ENCODE results near the gene AASS.

Gene AASS

GRCh38 chr7:122035876-122036275 lies 108.2 kb downstream of the AASS start (continued):
- TF ChIP-seq ZEB2 (tag by site-specific recombination; IDR thresholded peaks at IDR 0.05): no peak

GRCh38 chr7:122033641-122034040 lies 110.4 kb downstream of the AASS start:
- Histone ChIP-seq H3K9me3 (ENCODE audit: control insufficient read depth, insufficient read depth, low read depth, low read length) (no peaks in the 10 kb centered on the region), H3K27ac (ENCODE audit: extremely low read depth, low read depth, low read length) (no peak overlapping the region), H3K36me3 (ENCODE audit: control insufficient read depth in 2 of 2, insufficient read depth in 1 of 2, low read length in 2 of 2) (no peaks in the 10 kb centered on the region), H3K4me3 (ENCODE audit: low read depth, low read length) (no peak overlapping the region), H3K4me1 (ENCODE audit: control insufficient read depth, insufficient read depth, low read length) (no peaks in the 10 kb centered on the region)
- POLR2A ChIA-PET: no interaction called here
- TF ChIP-seq ATF2 (tag by site-specific recombination; IDR thresholded peaks at IDR 0.05; ENCODE audit: low read depth) (peak; percentile 68), ZNF266 (tag by site-specific recombination; IDR thresholded peaks at IDR 0.05; ENCODE audit: low read depth) (no peak)
- CTCF ChIA-PET: no interaction called here

- CTCF ChIA-PET: interaction anchor here (0.7 to 1.5 kb wide), 2 partner anchors 31 to 33 kb away, joined by 3 to 4 read pairs; no protein-coding TSS in a partner anchor
- no peak overlapping the region for H3K4me3 ChIP-seq (ENCODE audit: low read depth, low read length)
- no peak overlapping the region for H3K27ac ChIP-seq (ENCODE audit: extremely low read depth, low read depth, low read length)
- no peaks in the 10 kb centered on the region for H3K9me3 ChIP-seq (ENCODE audit: control insufficient read depth, insufficient read depth, low read depth, low read length)
- no peaks in the 10 kb centered on the region for H3K4me1 ChIP-seq (ENCODE audit: control insufficient read depth, insufficient read depth, low read length)
- POLR2A ChIA-PET: no interaction called here
- H3K36me3 ChIP-seq (ENCODE audit: control insufficient read depth in 2 of 2, insufficient read depth in 1 of 2, low read length in 2 of 2): no peaks in the 10 kb centered on the region
- TF ChIP-seq MEIS1 (CRISPR knock-in tag; IDR thresholded peaks at IDR 0.05; ENCODE audit: borderline replicate concordance) (no peak), ZNF518A (tag by site-specific recombination; conservative IDR thresholded peaks at IDR 0.05; ENCODE audit: low read depth) (no peak), ZNF585B (tag by site-specific recombination; IDR thresholded peaks at IDR 0.05) (no peak), HOXC10 (CRISPR knock-in tag; IDR thresholded peaks at IDR 0.05) (no peak), ZNF830 (tag by site-specific recombination; IDR thresholded peaks at IDR 0.05; ENCODE audit: low read depth) (no peak), BCL11A (tag by site-specific recombination; IDR thresholded peaks at IDR 0.05; ENCODE audit: low read depth) (no peak), ZNF26 (tag by site-specific recombination; IDR thresholded peaks at IDR 0.05) (no peak), ZNF18 (tag by site-specific recombination; IDR thresholded peaks at IDR 0.05) (no peak), ZNF266 (tag by site-specific recombination; IDR thresholded peaks at IDR 0.05; ENCODE audit: low read depth) (no peak), ZSCAN18 (tag by site-specific recombination; IDR thresholded peaks at IDR 0.05) (no peak), ZNF324 (tag by site-specific recombination; IDR thresholded peaks at IDR 0.05) (no peak), ZNF670 (tag by site-specific recombination; IDR thresholded peaks at IDR 0.05; ENCODE audit: low read depth) (no peak), ZNF692 (tag by site-specific recombination; IDR thresholded peaks at IDR 0.05) (no peak), SCRT2 (tag by site-specific recombination; IDR thresholded peaks at IDR 0.05) (no peak), ZNF354C (tag by site-specific recombination; IDR thresholded peaks at IDR 0.05; ENCODE audit: borderline replicate concordance, low read depth) (no peak)
Observed at GRCh38 chr7:122027058-122027457, 117.0 kb downstream of the AASS start.
